ENCODE results near the gene PAGR1. TPM values are rescaled to one million over a fixed set of nuclear protein-coding genes. Genes with fewer than 3 reads are reported as not detected.

The PAGR1 gene
- total and polyA plus RNA-seq, 2 of the 13 experiments (the other 11 are each of a cell fraction or from before 2014, with no cell fraction given) = 9.8 to 66.4 TPM

DNA sequence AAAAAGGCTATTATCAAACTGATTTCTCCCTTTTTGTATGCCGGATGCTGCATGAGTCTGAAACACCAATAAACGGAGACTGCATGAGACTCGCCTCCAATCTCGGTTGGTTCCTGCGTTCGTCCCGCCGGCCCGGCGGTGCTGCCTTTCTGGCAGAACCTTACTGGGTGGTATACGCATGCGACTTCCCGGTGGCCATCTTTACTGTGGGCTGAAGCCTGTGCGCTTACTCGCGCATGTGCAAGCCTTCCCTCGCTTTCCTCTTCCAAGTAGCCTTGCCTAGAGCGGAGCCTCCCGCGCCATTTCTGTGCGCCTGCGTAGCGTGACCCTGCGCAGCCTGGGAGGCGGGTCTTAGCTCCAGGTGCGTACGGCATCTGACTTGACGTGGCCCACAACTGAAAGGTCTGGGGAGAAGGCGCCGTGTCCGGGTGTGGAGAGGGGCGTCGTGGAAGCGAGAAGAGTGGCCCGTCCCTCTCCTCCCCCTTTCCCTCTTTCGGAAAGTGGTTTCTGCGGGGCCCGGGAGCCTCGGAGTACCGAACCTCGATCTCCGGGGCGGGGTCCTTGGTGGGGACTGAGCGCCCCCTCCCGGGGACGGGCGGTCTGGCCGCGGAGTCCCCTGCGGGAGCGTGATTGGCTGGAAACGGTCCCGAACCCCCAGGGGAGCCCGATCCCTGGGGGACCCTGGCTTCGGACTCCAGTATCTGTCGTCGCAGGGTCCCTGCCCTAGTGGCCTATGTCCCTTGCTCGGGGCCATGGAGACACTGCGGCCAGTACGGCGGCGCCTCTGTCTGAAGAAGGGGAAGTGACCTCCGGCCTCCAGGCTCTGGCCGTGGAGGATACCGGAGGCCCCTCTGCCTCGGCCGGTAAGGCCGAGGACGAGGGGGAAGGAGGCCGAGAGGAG lies at the start of gene PAGR1 (continued):
- TF ChIP-seq RBAK (CRISPR knock-in tag; IDR thresholded peaks at IDR 0.05) = no peak
- TF ChIP-seq ZFP37 (CRISPR knock-in tag; IDR thresholded peaks at IDR 0.05; ENCODE audit: borderline replicate concordance) = no peak
- TF ChIP-seq CC2D1A (CRISPR knock-in tag; IDR thresholded peaks at IDR 0.05) = no peak; the same call in 1 of the 2 replicates
- TF ChIP-seq HHEX (CRISPR knock-in tag; IDR thresholded peaks at IDR 0.05) = no peak
- peak; percentile 77 for TF ChIP-seq PTBP1 (IDR thresholded peaks at IDR 0.05; ENCODE audit: low read depth, low read length, poor library complexity, severe bottlenecking)
- peak; percentile 42; the same call in 1 of the 2 replicates for TF ChIP-seq MXD3 (CRISPR knock-in tag; IDR thresholded peaks at IDR 0.05)
- TF ChIP-seq ATM (IDR thresholded peaks at IDR 0.05; ENCODE audit: borderline replicate concordance) = no peak
- peak; percentile 57; the same call in 1 of the 2 replicates for TF ChIP-seq MZF1 (CRISPR knock-in tag; IDR thresholded peaks at IDR 0.05; ENCODE audit: borderline replicate concordance)
- no peak for TF ChIP-seq HMGA1 (CRISPR knock-in tag; conservative IDR thresholded peaks at IDR 0.05)
- peak; percentile 71; the same call in 1 of the 2 replicates for TF ChIP-seq ZNF543 (CRISPR knock-in tag; IDR thresholded peaks at IDR 0.05)
- no peak; a peak in 1 of 4 replicates for TF ChIP-seq MAFK (conservative IDR thresholded peaks at IDR 0.05 in 1 of 2, IDR thresholded peaks at IDR 0.05 in 1 of 2; ENCODE audit: low read length in 2 of 2)
- peak; percentile 83; the same call in 1 of the 2 replicates for TF ChIP-seq ARHGAP35 (CRISPR knock-in tag; IDR thresholded peaks at IDR 0.05; ENCODE audit: borderline replicate concordance)
- TF ChIP-seq, protein P1, sequence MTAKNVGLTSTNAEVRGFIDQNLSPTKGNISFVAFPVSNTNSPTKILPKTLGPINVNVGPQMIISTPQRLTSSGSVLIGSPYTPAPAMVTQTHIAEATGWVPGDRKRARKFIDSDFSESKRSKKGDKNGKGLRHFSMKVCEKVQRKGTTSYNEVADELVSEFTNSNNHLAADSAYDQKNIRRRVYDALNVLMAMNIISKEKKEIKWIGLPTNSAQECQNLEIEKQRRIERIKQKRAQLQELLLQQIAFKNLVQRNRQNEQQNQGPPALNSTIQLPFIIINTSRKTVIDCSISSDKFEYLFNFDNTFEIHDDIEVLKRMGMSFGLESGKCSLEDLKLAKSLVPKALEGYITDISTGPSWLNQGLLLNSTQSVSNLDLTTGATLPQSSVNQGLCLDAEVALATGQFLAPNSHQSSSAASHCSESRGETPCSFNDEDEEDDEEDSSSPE (CRISPR knock-in tag; IDR thresholded peaks at IDR 0.05) = peak; percentile 98
- peak; percentile 92 for TF ChIP-seq KAT8 (CRISPR knock-in tag; IDR thresholded peaks at IDR 0.05)
- no peak for TF ChIP-seq NFE2L1 (CRISPR knock-in tag; IDR thresholded peaks at IDR 0.05; ENCODE audit: borderline replicate concordance)
- no peak for TF ChIP-seq ATF7 (IDR thresholded peaks at IDR 0.05)
- TF ChIP-seq ATF7 (CRISPR knock-in tag; IDR thresholded peaks at IDR 0.05) = no peak
- TF ChIP-seq, protein P2, sequence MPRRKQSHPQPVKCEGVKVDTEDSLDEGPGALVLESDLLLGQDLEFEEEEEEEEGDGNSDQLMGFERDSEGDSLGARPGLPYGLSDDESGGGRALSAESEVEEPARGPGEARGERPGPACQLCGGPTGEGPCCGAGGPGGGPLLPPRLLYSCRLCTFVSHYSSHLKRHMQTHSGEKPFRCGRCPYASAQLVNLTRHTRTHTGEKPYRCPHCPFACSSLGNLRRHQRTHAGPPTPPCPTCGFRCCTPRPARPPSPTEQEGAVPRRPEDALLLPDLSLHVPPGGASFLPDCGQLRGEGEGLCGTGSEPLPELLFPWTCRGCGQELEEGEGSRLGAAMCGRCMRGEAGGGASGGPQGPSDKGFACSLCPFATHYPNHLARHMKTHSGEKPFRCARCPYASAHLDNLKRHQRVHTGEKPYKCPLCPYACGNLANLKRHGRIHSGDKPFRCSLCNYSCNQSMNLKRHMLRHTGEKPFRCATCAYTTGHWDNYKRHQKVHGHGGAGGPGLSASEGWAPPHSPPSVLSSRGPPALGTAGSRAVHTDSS (CRISPR knock-in tag; conservative IDR thresholded peaks at IDR 0.05) = 0 out of 2 replicates have a peak, but pooled peaks have one; percentile 18
- peak; percentile 41 for TF ChIP-seq CHD2 (IDR thresholded peaks at IDR 0.05; ENCODE audit: low read depth, low read length)
- TF ChIP-seq NPAS2 (CRISPR knock-in tag; IDR thresholded peaks at IDR 0.05; ENCODE audit: borderline replicate concordance) = no peak
- no peak for TF ChIP-seq ELK4 (CRISPR knock-in tag; IDR thresholded peaks at IDR 0.05; ENCODE audit: borderline replicate concordance)
- no peak for TF ChIP-seq MTA3 (CRISPR knock-in tag; IDR thresholded peaks at IDR 0.05)
- TF ChIP-seq, protein P3, sequence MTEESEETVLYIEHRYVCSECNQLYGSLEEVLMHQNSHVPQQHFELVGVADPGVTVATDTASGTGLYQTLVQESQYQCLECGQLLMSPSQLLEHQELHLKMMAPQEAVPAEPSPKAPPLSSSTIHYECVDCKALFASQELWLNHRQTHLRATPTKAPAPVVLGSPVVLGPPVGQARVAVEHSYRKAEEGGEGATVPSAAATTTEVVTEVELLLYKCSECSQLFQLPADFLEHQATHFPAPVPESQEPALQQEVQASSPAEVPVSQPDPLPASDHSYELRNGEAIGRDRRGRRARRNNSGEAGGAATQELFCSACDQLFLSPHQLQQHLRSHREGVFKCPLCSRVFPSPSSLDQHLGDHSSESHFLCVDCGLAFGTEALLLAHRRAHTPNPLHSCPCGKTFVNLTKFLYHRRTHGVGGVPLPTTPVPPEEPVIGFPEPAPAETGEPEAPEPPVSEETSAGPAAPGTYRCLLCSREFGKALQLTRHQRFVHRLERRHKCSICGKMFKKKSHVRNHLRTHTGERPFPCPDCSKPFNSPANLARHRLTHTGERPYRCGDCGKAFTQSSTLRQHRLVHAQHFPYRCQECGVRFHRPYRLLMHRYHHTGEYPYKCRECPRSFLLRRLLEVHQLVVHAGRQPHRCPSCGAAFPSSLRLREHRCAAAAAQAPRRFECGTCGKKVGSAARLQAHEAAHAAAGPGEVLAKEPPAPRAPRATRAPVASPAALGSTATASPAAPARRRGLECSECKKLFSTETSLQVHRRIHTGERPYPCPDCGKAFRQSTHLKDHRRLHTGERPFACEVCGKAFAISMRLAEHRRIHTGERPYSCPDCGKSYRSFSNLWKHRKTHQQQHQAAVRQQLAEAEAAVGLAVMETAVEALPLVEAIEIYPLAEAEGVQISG (CRISPR knock-in tag; IDR thresholded peaks at IDR 0.05) = peak; percentile 99

All from HepG2 (cell line).